Measurements from ENCODE around the gene SIMC1. TPM values are rescaled to one million over a fixed set of nuclear protein-coding genes. Genes with fewer than 3 reads are reported as not detected.
"Not testable (repeated sequence)": the region's sequence is repeated elsewhere in the genome, so short reads cannot be mapped to it uniquely, and the experiment has no call there.

SIMC1 gene
- 10 to 100 TPM in 3 of 4 donors, 1 to 10 TPM in 1; 9.0 to 20.2 (median 13.1) TPM for total RNA-seq

DNA sequence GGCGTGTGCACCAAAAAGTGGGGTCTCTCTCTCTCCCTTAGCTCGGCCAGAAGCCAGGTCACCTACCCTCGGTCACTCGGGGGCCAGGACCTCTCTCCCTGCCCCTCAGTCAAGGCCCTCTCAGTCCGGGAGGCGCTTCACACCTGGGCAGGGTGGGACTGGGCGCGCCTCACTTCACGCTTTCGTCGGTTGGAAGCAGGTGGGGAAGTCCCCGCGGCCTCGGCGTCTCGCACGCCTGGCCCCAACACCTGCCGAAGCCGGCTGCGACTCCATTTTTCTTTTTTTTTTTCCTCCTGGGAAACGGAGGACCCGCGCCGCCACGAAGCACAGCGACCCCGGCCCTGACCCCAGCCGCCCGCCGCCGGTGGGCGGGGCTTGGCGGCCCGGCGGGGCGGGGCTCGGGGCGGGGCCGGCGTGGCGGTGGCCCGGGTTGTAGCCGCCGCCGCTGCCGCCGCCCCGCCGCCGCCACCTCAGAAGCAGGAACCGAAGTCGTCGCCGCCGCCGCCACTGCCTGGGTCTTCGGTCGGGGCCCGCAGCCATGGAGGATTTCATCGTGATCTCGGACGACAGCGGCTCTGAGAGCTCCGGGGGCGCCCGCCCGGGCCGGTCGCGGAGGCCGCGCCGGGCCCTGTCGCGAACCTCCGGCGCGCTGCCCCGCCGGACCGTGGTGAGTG is at the start of gene SIMC1:
SIMC1 (plus strand) TSS at position 454 of the 674 bp plus-strand sequence; CDS start at position 539, 85 bp downstream.
- H3K4me3 ChIP-seq (replicated peaks in 1 of 3): peak within 1 kb of the TSS in 1 of 3 donors; percentile 36
- H3K27me3 ChIP-seq; intact Hi-C loops (cut with DNase I); H3K4me1 ChIP-seq; H3K9me3 ChIP-seq; H3K36me3 ChIP-seq; H3K27ac ChIP-seq: not testable (repeated sequence)
- 12 to 38% methylated on average over 5 to 32 of the region's 81 CpGs for WGBS, 2 donors
- peak; percentile 22 to 41 for DNase-seq

GRCh38 chr5:176188506-176189193 is 49.6 kb upstream of the SIMC1 start:
- DNase-seq: no peak
- no peaks in the 10 kb centered on the region for H3K36me3 ChIP-seq
- H3K4me1 ChIP-seq: peaks cover 1 to 2% of the 10 kb centered on the region in 2 donors
- H3K9me3 ChIP-seq: no peaks in the 10 kb centered on the region
- WGBS, 2 donors: 75 to 83% methylated on average over 11 of the region's 11 CpGs
- no peak overlapping the region for H3K4me3 ChIP-seq (replicated peaks in 1 of 3)
- intact Hi-C loops (cut with DNase I): no loop called here
- H3K27me3 ChIP-seq: no peaks in the 10 kb centered on the region
- TF ChIP-seq, protein P1, sequence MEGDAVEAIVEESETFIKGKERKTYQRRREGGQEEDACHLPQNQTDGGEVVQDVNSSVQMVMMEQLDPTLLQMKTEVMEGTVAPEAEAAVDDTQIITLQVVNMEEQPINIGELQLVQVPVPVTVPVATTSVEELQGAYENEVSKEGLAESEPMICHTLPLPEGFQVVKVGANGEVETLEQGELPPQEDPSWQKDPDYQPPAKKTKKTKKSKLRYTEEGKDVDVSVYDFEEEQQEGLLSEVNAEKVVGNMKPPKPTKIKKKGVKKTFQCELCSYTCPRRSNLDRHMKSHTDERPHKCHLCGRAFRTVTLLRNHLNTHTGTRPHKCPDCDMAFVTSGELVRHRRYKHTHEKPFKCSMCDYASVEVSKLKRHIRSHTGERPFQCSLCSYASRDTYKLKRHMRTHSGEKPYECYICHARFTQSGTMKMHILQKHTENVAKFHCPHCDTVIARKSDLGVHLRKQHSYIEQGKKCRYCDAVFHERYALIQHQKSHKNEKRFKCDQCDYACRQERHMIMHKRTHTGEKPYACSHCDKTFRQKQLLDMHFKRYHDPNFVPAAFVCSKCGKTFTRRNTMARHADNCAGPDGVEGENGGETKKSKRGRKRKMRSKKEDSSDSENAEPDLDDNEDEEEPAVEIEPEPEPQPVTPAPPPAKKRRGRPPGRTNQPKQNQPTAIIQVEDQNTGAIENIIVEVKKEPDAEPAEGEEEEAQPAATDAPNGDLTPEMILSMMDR (IDR thresholded peaks at IDR 0.05): no peak
- no peak for TF ChIP-seq POLR2A (IDR thresholded peaks at IDR 0.05)
- H3K27ac ChIP-seq: no peak overlapping the region

- intact Hi-C loops (cut with DNase I): no loop called here
- Histone ChIP-seq H3K4me3 (replicated peaks in 1 of 3) (no peak overlapping the region), H3K36me3 (no peaks in the 10 kb centered on the region), H3K4me1 (peaks cover 0 to 3% of the 10 kb centered on the region in 2 donors), H3K9me3 (no peaks in the 10 kb centered on the region), H3K27ac (no peak overlapping the region), H3K27me3 (no peaks in the 10 kb centered on the region)
- no peak for DNase-seq
- 78 to 80% methylated on average over 7 of the region's 7 CpGs for WGBS, 2 donors
- TF ChIP-seq, protein P1 (IDR thresholded peaks at IDR 0.05): no peak
- TF ChIP-seq POLR2A (IDR thresholded peaks at IDR 0.05): no peak
Observed at GRCh38 chr5:176189857-176190256, 48.4 kb upstream of the SIMC1 start.

DNA sequence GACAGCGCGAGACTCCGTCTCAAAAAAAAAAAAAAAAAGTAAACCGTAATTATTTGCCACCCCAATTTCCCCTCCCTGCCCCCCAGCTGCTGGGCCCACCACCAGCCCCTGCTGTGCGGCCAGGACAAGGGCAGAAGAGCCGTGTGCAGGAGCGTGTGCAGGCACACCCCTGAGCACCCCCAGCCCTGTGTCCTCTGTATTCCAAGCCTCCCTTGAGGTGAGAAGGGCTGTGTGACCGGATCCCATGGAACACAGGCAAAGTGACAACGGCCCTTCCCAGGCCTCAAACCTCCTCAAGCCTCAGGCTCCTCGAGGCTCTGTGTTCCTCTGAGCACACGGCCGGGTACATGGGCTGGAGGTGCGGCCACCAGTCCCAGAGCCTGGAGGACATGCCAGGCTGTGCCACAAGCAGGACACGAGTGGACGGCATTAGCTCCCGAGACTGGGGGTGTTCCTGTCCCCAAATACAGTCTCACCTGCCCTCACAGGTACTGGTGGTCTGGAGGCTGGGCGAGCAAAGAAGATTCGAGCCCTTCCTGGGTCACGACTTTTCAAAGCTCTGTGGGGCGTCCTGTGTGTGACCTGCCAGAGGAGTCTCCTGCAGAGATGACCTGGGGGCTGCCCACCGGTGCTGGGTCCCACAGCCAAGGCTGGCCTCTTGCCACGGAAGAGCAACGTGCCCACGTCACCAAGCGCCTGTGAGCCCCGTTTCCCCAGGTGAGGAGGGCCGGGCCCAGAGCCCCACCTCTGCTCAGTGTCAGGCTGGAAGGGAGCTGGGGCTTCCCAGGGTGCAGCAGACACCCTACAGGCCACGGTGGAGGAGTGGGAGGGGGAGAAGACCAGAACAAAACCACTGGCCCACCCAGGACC is 47.1 kb upstream of the SIMC1 start:
- WGBS, 2 donors: 79 to 89% methylated on average over 10 to 22 of the region's 28 CpGs
- DNase-seq: no peak
- Histone ChIP-seq H3K9me3 (no peaks in the 10 kb centered on the region), H3K4me1 (peaks cover 0 to 3% of the 10 kb centered on the region in 2 donors), H3K27ac (no peak overlapping the region), H3K36me3 (no peaks in the 10 kb centered on the region), H3K27me3 (no peaks in the 10 kb centered on the region), H3K4me3 (replicated peaks in 1 of 3) (no peak overlapping the region)
- intact Hi-C loops (cut with DNase I): no loop called here
- no peak for TF ChIP-seq POLR2A (IDR thresholded peaks at IDR 0.05)
- TF ChIP-seq, protein P1 (IDR thresholded peaks at IDR 0.05): no peak

DNA sequence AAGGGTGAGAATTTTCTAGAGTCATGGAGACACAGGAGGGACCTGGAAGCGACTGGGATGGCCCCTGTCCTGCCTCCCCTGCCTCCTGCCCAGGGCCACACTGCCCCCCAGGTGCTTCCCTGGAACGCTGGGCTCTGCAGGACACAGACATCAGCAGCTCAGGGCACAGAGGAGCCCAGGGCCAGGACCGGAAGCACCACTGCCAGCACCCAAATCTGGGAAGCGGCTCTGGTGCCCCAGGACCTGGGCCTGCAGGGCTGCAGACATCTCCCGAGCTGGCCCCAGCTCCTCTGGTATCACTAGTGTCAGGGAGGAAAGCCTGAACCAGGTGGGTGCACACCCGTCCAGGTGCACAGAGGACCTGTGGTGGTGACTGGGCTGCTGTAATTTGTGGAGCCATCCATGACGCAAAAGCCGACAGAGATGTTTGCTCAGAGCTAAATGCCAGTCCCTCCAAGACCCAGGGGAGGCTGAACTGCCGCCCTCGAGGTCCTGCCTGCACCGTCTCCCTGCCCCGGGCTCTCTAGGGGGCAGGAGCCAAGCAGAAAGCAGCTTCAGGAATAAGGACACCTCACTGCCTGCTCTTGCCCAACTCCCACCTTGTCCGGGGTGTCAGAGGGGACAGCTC is 46.0 kb upstream of the SIMC1 start:
- WGBS, 2 donors: 77 to 98% methylated on average over 4 to 6 of the region's 13 CpGs
- TF ChIP-seq, protein P1 (IDR thresholded peaks at IDR 0.05): no peak
- TF ChIP-seq POLR2A (IDR thresholded peaks at IDR 0.05): no peak
- no peak overlapping the region for H3K4me3 ChIP-seq (replicated peaks in 1 of 3)

DNA sequence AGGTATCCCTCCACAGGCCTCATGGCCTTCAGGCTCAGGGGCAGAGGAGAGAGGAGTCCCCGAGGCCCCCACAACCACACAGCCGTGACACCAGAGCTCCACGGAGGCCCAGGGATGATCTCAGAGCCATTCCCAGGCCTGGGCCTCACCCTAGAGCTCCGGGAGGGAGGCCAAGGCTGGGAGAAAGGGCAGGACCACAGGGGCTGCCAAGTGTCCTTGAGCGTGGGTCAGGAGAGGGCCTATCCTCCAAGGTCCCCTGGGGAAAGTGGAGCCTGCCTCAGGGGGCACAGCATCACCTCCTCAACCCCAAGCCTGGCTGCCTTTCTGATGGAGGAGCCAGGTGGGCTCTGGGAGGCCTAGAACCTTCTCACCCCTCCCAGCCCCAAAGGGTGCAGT is 45.5 kb upstream of the SIMC1 start:
- H3K36me3 ChIP-seq; H3K27me3 ChIP-seq; H3K4me3 ChIP-seq (replicated peaks in 1 of 3); H3K4me1 ChIP-seq; H3K9me3 ChIP-seq; intact Hi-C loops (cut with DNase I); H3K27ac ChIP-seq; DNase-seq: not testable (repeated sequence)
- 60 to 80% methylated on average over 1 to 3 of the region's 5 CpGs for WGBS, 2 donors

More for the DNA sequence above, 46.0 kb upstream of the SIMC1 start:
- H3K27ac ChIP-seq: no peak overlapping the region
- H3K4me1 ChIP-seq: peaks cover 0 to 3% of the 10 kb centered on the region in 2 donors
- H3K27me3 ChIP-seq: no peaks in the 10 kb centered on the region
- no peak for DNase-seq
- no peaks in the 10 kb centered on the region for H3K36me3 ChIP-seq
- H3K9me3 ChIP-seq: no peaks in the 10 kb centered on the region
- intact Hi-C loops (cut with DNase I): no loop called here

- H3K27ac ChIP-seq; DNase-seq; H3K36me3 ChIP-seq; H3K4me3 ChIP-seq (replicated peaks in 1 of 3); H3K9me3 ChIP-seq; H3K27me3 ChIP-seq; H3K4me1 ChIP-seq; intact Hi-C loops (cut with DNase I): not testable (repeated sequence)
- WGBS, 2 donors: 78 to 91% methylated on average over 10 to 11 of the region's 17 CpGs
Observed at GRCh38 chr5:176193636-176194035, 44.6 kb upstream of the SIMC1 start.
